IMR-90 (cell line): Measurements from ENCODE around the gene RELL1. TPM values are rescaled to one million over a fixed set of nuclear protein-coding genes. Genes with fewer than 3 reads are reported as not detected.

Experiments
- ATAC-seq: fragments of 200-7000 bp; cut with Tn5 transposase; 2 replicates; pipeline ENCODE4 v1.9.1; 2020; ENCODE audit warnings: low read depth, mild to moderate bottlenecking, moderate library complexity
- BruUV-seq: library from RNA; stranded (reverse); fragments of 400-500 nt; replicated peaks from 2 replicates; lab custom pipeline; 2021; lab: Mats Ljungman, UMichigan
- CTCF ChIA-PET: fragments of 300-600 bp; formaldehyde crosslinking; extraction: SDS; loops from one replicate; lab custom pipeline; 2021; ENCODE audit warnings: antibody characterized with exemption; lab: Yijun Ruan, JAX
- POLR2A ChIA-PET: fragments of 300-600 bp; sonication (Branson Sonifier 250); formaldehyde crosslinking; loops from one replicate; lab custom pipeline; 2022; ENCODE audit warnings: antibody characterized with exemption; ENCODE audit not compliant: unreplicated experiment; lab: Charles Lee
- DNase-seq: peaks from one replicate; pipeline ENCODE4 v3.0.0; 2013
- H2AFZ ChIP-seq: replicated peaks from 2 replicates; pipeline ENCODE3; 2013; ENCODE audit warnings: low read length, mild to moderate bottlenecking; ENCODE audit not compliant: poor library complexity
- H2AK5ac ChIP-seq: 2 replicates; pipeline ENCODE4 v1.6.1; 2013; ENCODE audit warnings: low read depth, low read length, inconsistent platforms
- H2AK9ac ChIP-seq: replicated peaks from 2 replicates; pipeline ENCODE3; 2013; ENCODE audit warnings: mild to moderate bottlenecking, low read depth, low read length, moderate library complexity; ENCODE audit not compliant: poor library complexity
- H2BK120ac ChIP-seq: 2 replicates; pipeline ENCODE4 v1.6.1; 2013; ENCODE audit warnings: low read depth, low read length, inconsistent platforms
- H2BK15ac ChIP-seq: 3 replicates; pipeline ENCODE4 v1.6.1; 2013; ENCODE audit warnings: low read depth, low read length, inconsistent platforms
- H2BK20ac ChIP-seq: 2 replicates; pipeline ENCODE4 v1.6.1; 2013; ENCODE audit warnings: low read depth, mild to moderate bottlenecking, inconsistent platforms, low read length, moderate library complexity
- H2BK5ac ChIP-seq: 2 replicates; pipeline ENCODE4 v1.6.1; 2013; ENCODE audit warnings: mild to moderate bottlenecking, low read depth, low read length, inconsistent platforms; ENCODE audit not compliant: poor library complexity, severe bottlenecking
- H3K14ac ChIP-seq: replicated peaks from 2 replicates; pipeline ENCODE4 v1.6.1; 2013; ENCODE audit warnings: low read depth, low read length, inconsistent platforms
- H3K18ac ChIP-seq: 2 replicates; pipeline ENCODE4 v1.6.1; 2013; ENCODE audit warnings: low read depth, low read length, control low read depth
- H3K23ac ChIP-seq: 2 replicates; pipeline ENCODE4 v1.6.1; 2013; ENCODE audit warnings: low read depth, low read length, inconsistent platforms
- H3K27ac ChIP-seq: 2 replicates; pipeline ENCODE4 v1.5.1; 2013; ENCODE audit warnings: mild to moderate bottlenecking, control low read depth, low read length; ENCODE audit not compliant: insufficient read depth
- H3K27me3 ChIP-seq: 2 replicates; pipeline ENCODE4 v1.6.1; 2013; ENCODE audit warnings: low read length; ENCODE audit not compliant: control insufficient read depth, insufficient read depth
- H3K36me3 ChIP-seq: 2 replicates; pipeline ENCODE4 v1.6.1; 2013; ENCODE audit warnings: low read length, mixed read lengths; ENCODE audit not compliant: control insufficient read depth, insufficient read depth
- H3K4ac ChIP-seq: 2 replicates; pipeline ENCODE4 v1.6.1; 2013; ENCODE audit warnings: low read depth, low read length, inconsistent platforms
- H3K4me1 ChIP-seq: 2 replicates; pipeline ENCODE4 v1.6.1; 2013; ENCODE audit warnings: low read length, mixed read lengths; ENCODE audit not compliant: control insufficient read depth, insufficient read depth
- H3K4me2 ChIP-seq: 2 replicates; pipeline ENCODE4 v1.6.1; 2013; ENCODE audit warnings: low read depth, mild to moderate bottlenecking, control low read depth, low read length, moderate library complexity
- H3K4me3 ChIP-seq: 2 replicates; pipeline ENCODE4 v1.5.1; 2013; ENCODE audit warnings: low read depth, mild to moderate bottlenecking, control low read depth, low read length, moderate library complexity; ENCODE audit not compliant: insufficient read depth
- H3K56ac ChIP-seq: 2 replicates; pipeline ENCODE4 v1.6.1; 2013; ENCODE audit warnings: low read length, inconsistent platforms; ENCODE audit not compliant: insufficient read depth; ENCODE audit errors: extremely low read depth
- H3K79me1 ChIP-seq, 2 experiments: 2 replicates each; pipeline ENCODE4 v1.6.1; 2013; ENCODE audit warnings: low read length in 2 of 2, inconsistent platforms in 1 of 2, low read depth in 1 of 2
- H3K9ac ChIP-seq: 2 replicates; pipeline ENCODE4 v1.6.1; 2013; ENCODE audit warnings: low read depth, low read length, control low read depth
- H3K9me1 ChIP-seq: 2 replicates; pipeline ENCODE4 v1.6.1; 2013; ENCODE audit warnings: low read length, inconsistent platforms; ENCODE audit not compliant: insufficient read depth
- H3K9me3 ChIP-seq: 2 replicates; pipeline ENCODE4 v1.6.1; 2013; ENCODE audit warnings: low read length; ENCODE audit not compliant: control insufficient read depth, insufficient read depth
- H4K20me1 ChIP-seq: 2 replicates; pipeline ENCODE4 v1.6.1; 2013; ENCODE audit warnings: low read length, inconsistent platforms; ENCODE audit not compliant: insufficient read depth
- H4K5ac ChIP-seq: 2 replicates; pipeline ENCODE4 v1.6.1; 2013; ENCODE audit warnings: mild to moderate bottlenecking, low read depth, low read length, control low read depth
- H4K8ac ChIP-seq, 2 experiments: 2 replicates each; pipeline ENCODE4 v1.6.1; 2013; ENCODE audit warnings: low read depth in 2 of 2, low read length in 2 of 2, control low read depth in 1 of 2, inconsistent platforms in 1 of 2
- H4K91ac ChIP-seq: 2 replicates; pipeline ENCODE4 v1.6.1; 2013; ENCODE audit warnings: low read depth, low read length, inconsistent platforms; ENCODE audit not compliant: insufficient read depth
- BHLHE40 ChIP-seq: fragments of 150-350 bp; IDR thresholded peaks from 2 replicates; pipeline ENCODE4 v1.6.1; 2016; ENCODE audit warnings: mild to moderate bottlenecking, low read depth, low read length
- CEBPB ChIP-seq: IDR thresholded peaks from 2 replicates; pipeline ENCODE4 v1.6.1; 2012; ENCODE audit warnings: low read depth, low read length, improper control_type of control experiment
- CHD1 ChIP-seq: IDR thresholded peaks from 2 replicates; pipeline ENCODE4 v1.6.1; 2012; ENCODE audit warnings: low read depth, low read length, improper control_type of control experiment
- FOS ChIP-seq: fragments of 150-350 bp; IDR thresholded peaks from 2 replicates; pipeline ENCODE4 v1.6.1; 2016; ENCODE audit warnings: low read depth, low read length
- MAFK ChIP-seq: IDR thresholded peaks from 2 replicates; pipeline ENCODE4 v1.6.1; 2012; ENCODE audit warnings: low read depth, low read length, improper control_type of control experiment
- MAZ ChIP-seq: IDR thresholded peaks from 2 replicates; pipeline ENCODE4 v1.6.1; 2012; ENCODE audit warnings: low read depth, mild to moderate bottlenecking, low read length, improper control_type of control experiment, moderate library complexity, borderline replicate concordance
- MXI1 ChIP-seq: IDR thresholded peaks from 2 replicates; pipeline ENCODE4 v1.6.1; 2012; ENCODE audit warnings: low read depth, mild to moderate bottlenecking, low read length, moderate library complexity, borderline replicate concordance
- NFE2L2 ChIP-seq: fragments of 150-350 bp; IDR thresholded peaks from 2 replicates; pipeline ENCODE4 v1.6.1; 2016; ENCODE audit warnings: low read depth, mild to moderate bottlenecking, low read length
- RAD21 ChIP-seq: IDR thresholded peaks from 2 replicates; pipeline ENCODE4 v1.6.1; 2012; ENCODE audit warnings: low read length, improper control_type of control experiment
- RCOR1 ChIP-seq: IDR thresholded peaks from 2 replicates; pipeline ENCODE4 v1.6.1; 2012; ENCODE audit warnings: mild to moderate bottlenecking, low read length, improper control_type of control experiment; ENCODE audit not compliant: insufficient replicate concordance
- RFX5 ChIP-seq: IDR thresholded peaks from 2 replicates; pipeline ENCODE4 v1.8.0; 2012; ENCODE audit warnings: low read depth, mild to moderate bottlenecking, low read length, moderate library complexity
- WGBS, 2 experiments: methylation state at CpG; one replicate each; pipeline versions ENCODE4 v1.1.5 to v1.1.7; 2013; ENCODE audit warnings: missing lambda C conversion rate in 2 of 2; ENCODE audit not compliant: insufficient read length in 1 of 2; ENCODE audit errors: extremely low coverage in 2 of 2; 5-methylcytosine and 5-hydroxymethylcytosine counted together
- dilution Hi-C: fragments of 300-500 bp; cut with HindIII; formaldehyde crosslinking; loops from one replicate; pipeline ENCODE4 v1.14.3; 2018; ENCODE audit warnings: low sequenced_read_pairs; ENCODE audit not compliant: unreplicated experiment
- in situ Hi-C: fragments of 300-500 bp; cut with MboI; formaldehyde crosslinking; loops from 3 replicates; pipeline ENCODE4 v1.14.3; 2019; ENCODE audit warnings: low sequenced_read_pairs, inconsistent platforms, mixed read lengths
- intact Hi-C: fragments of 100-400 bp; cut with micrococcal nuclease; formaldehyde crosslinking; loops from 2 replicates; pipeline ENCODE4 v1.10.0; 2022
- polyA plus RNA-seq, 3 experiments: library from polyadenylated mRNA; depleted of rRNA; stranded (reverse); fragments of >200 nt; gene quantifications; 2 replicates each; pipeline ENCODE4 v1.2.3, GENCODE V29; 2012; ENCODE audit warnings: low replicate concordance in 1 of 3
- total RNA-seq: library from RNA; depleted of rRNA; stranded (reverse); fragments of >200 nt; gene quantifications from 2 replicates; pipeline ENCODE4 v1.2.3, GENCODE V29; 2012
- TF ChIP-seq, protein P1 (sequence below): fragments of 150-350 bp; IDR thresholded peaks from 2 replicates; pipeline ENCODE4 v1.6.1; 2017; ENCODE audit warnings: mild to moderate bottlenecking, antibody characterized with exemption, low read length, low read depth

The RELL1 gene
- total and polyA plus RNA-seq, 2 of the 4 experiments (the other 2 are of a cell fraction): 6.8 to 39.6 TPM

DNA sequence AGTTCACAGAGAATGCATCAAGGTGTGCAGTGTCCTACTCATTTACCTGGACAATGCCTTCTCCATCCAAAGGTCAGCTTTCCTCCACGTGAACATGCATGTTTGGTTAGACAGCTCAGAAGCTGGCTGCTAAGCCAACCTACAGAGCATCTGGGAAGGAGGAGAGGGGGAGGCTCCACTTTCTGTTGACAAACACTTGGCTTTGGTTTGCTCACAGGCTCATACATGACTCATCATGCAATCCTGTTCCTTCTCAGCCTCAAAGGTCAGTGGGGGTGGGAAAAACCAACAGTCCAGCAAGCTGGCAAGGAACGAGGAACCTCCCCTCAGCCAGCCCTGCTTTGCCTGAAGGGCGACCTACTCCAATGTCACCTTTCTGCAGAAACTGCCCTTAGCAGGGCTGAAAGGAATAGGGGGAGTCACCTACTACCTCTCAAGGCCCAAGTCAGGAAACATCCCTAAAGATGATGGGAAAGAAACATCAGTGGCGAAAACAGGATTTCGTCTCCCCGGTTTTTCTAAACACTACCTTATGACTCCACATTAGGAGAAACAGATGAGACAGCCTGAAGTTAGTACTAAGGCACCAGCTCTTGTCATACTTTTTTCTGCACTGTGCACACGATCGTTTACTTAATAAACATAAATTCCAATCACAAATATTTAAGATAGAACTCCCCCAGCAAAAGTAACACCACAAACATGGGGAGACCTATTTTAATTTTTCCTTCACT, 37.9 kb downstream of the RELL1 start:
- peak overlapping the region; percentile 18; the same call in 1 of the 2 replicates for H3K27ac ChIP-seq
- H2BK15ac ChIP-seq: no peak overlapping the region
- H4K20me1 ChIP-seq: peaks cover 14% of the 10 kb centered on the region; the same call in 1 of the 2 replicates
- in situ Hi-C loops (no loop called here), intact Hi-C loops (loop anchor here (2.0 kb wide), 1 partner anchor 39 kb away; the partner anchor contains the start of gene RELL1), dilution Hi-C loops (no loop called here)
- BruUV-seq: no TSS peak
- peak; percentile 96 for DNase-seq
- H2AFZ ChIP-seq: peak overlapping the region; percentile 84
- peak overlapping the region; percentile 58 for H4K91ac ChIP-seq
- H2AK5ac ChIP-seq: no peak overlapping the region
- ATAC-seq: peak; percentile 91
- peak overlapping the region; percentile 77 for H2AK9ac ChIP-seq
- peaks cover 18 to 36% of the 10 kb centered on the region in 2 experiments; a peak in 3 of 4 replicates for H3K79me1 ChIP-seq
- ChIA-PET POLR2A (interaction anchor here (0.6 kb wide), 1 partner anchor 9 kb away, joined by 6 read pairs; no protein-coding TSS in a partner anchor), CTCF (no interaction called here)
- H2BK120ac ChIP-seq: peak overlapping the region; percentile 44; the same call in 1 of the 2 replicates
- H3K4ac ChIP-seq: peak overlapping the region; percentile 43; the same call in 1 of the 2 replicates
- no peak overlapping the region for H3K14ac ChIP-seq
- H3K56ac ChIP-seq: no peak overlapping the region
- H3K27me3 ChIP-seq: no peaks in the 10 kb centered on the region
- H4K8ac ChIP-seq: peak overlapping the region in 1 of 2 experiments; percentile 51; a peak in 1 of 4 replicates
- H3K9me3 ChIP-seq: no peaks in the 10 kb centered on the region
- no peak overlapping the region for H2BK20ac ChIP-seq
- TF ChIP-seq BHLHE40 (peak; percentile 69), CEBPB (peak; percentile 84), MAZ (peak; percentile 68), MAFK (0 out of 2 replicates have a peak, but pooled peaks have one; percentile 6), RCOR1 (peak; percentile 85), NFE2L2 (no peak), FOS (peak; percentile 97), RAD21 (peak; percentile 4; the same call in 1 of the 2 replicates), MXI1 (peak; percentile 38; the same call in 1 of the 2 replicates), CHD1 (no peak), RFX5 (no peak)
- TF ChIP-seq, protein P1, sequence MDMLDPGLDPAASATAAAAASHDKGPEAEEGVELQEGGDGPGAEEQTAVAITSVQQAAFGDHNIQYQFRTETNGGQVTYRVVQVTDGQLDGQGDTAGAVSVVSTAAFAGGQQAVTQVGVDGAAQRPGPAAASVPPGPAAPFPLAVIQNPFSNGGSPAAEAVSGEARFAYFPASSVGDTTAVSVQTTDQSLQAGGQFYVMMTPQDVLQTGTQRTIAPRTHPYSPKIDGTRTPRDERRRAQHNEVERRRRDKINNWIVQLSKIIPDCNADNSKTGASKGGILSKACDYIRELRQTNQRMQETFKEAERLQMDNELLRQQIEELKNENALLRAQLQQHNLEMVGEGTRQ: peak; percentile 41; the same call in 1 of the 2 replicates
- no peak overlapping the region for H3K4me3 ChIP-seq
- H3K4me1 ChIP-seq: peaks cover 7% of the 10 kb centered on the region
- H4K5ac ChIP-seq: no peak overlapping the region
- no peak overlapping the region for H3K23ac ChIP-seq
- H3K9ac ChIP-seq: no peak overlapping the region
- 0 out of 2 replicates have a peak overlapping the region, but pooled peaks have one; percentile 3 for H3K18ac ChIP-seq
- peak overlapping the region; percentile 50 for H2BK5ac ChIP-seq
- peak overlapping the region; percentile 65 for H3K4me2 ChIP-seq
- H3K36me3 ChIP-seq: peaks cover 8% of the 10 kb centered on the region
- WGBS, 2 experiments: 60% methylated on average over 1 of the region's 8 CpGs; no CpG with 5 or more reads in 1 of the 2 experiments
- H3K9me1 ChIP-seq: peaks cover 6% of the 10 kb centered on the region
